Measurements from ENCODE around the gene RGR.
A peak's percentile ranks its signal among the peaks of the same experiment; 100 is the strongest.

RGR gene

DNA sequence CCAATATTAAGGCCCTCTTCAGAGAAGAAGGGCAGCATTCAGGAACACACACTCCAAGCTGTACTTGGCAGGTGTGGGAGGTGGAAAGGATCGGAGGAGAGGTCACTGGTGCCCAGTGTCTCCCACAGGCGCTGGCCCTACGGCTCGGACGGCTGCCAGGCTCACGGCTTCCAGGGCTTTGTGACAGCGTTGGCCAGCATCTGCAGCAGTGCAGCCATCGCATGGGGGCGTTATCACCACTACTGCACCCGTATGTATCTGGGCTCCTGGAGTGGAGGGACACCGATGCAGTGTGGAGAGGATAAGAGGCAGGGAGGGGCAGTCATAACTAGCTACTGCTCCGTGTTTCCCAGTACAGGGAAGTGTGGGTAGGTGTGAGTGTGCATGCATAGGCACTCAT, 3.9 kb downstream of the RGR start:
- in situ Hi-C loops (cut with HindIII; ENCODE audit: low sequenced_read_pairs), result no loop called here
- H3K4me3 ChIP-seq (ENCODE audit: low read depth, low read length), result no peak overlapping the region
- TF ChIP-seq, protein P1, sequence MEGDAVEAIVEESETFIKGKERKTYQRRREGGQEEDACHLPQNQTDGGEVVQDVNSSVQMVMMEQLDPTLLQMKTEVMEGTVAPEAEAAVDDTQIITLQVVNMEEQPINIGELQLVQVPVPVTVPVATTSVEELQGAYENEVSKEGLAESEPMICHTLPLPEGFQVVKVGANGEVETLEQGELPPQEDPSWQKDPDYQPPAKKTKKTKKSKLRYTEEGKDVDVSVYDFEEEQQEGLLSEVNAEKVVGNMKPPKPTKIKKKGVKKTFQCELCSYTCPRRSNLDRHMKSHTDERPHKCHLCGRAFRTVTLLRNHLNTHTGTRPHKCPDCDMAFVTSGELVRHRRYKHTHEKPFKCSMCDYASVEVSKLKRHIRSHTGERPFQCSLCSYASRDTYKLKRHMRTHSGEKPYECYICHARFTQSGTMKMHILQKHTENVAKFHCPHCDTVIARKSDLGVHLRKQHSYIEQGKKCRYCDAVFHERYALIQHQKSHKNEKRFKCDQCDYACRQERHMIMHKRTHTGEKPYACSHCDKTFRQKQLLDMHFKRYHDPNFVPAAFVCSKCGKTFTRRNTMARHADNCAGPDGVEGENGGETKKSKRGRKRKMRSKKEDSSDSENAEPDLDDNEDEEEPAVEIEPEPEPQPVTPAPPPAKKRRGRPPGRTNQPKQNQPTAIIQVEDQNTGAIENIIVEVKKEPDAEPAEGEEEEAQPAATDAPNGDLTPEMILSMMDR (IDR thresholded peaks at IDR 0.05; ENCODE audit: low read depth, low read length, missing control alignments), result no peak
- no peak for DNase-seq (ENCODE audit: low read depth)

DNA sequence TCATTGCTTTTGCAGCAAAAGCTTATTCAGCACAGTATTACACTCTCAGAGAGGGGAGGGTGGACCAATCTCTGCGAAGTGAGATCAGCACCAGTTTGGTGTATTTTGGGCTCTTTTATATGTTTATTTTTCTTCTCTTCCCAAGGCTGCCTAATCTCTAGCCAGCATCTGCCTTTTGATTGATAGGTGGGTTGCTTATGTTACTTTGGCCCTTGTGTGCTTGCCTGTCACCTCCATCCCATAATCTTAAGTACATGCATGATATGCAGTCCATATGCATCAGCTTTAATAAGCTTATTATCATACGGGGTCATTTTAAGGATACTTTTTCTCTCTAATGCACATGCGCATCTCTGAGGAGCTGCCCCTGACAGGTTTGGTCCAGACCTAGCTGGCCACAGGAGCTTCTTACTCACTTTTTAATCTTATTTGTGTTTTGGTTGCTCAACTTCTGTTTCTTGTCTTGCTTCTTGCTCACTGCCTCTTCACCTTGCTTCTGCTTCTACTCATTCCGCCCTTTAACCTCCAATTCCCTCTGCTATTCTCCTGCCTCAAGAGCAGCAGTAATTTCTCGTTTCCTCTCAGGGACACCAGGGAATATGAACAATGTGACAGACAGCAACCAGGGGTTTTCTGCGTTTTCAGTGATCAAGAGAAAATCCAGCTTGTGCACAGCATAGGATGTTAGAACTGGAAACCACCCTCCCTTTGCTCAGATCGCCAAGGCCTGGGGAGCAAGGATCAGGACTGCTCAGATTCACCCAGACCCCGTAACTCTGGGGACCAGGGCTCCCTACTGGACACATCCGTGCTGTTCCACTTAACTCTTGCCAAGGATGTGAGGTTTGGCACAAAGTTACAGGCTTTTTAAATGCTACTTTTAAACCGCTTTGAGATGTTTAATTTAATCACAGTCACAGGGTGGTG, 10.0 kb downstream of the RGR start:
- TF ChIP-seq, protein P1 (IDR thresholded peaks at IDR 0.05; ENCODE audit: low read depth, low read length, missing control alignments), result no peak
- DNase-seq (ENCODE audit: low read depth), result no peak
- H3K4me3 ChIP-seq (ENCODE audit: low read depth, low read length), result no peak overlapping the region
- in situ Hi-C loops (cut with HindIII; ENCODE audit: low sequenced_read_pairs), result loop anchor here (25.0 kb wide), 1 partner anchor 257 kb away; no protein-coding TSS in a partner anchor

DNA sequence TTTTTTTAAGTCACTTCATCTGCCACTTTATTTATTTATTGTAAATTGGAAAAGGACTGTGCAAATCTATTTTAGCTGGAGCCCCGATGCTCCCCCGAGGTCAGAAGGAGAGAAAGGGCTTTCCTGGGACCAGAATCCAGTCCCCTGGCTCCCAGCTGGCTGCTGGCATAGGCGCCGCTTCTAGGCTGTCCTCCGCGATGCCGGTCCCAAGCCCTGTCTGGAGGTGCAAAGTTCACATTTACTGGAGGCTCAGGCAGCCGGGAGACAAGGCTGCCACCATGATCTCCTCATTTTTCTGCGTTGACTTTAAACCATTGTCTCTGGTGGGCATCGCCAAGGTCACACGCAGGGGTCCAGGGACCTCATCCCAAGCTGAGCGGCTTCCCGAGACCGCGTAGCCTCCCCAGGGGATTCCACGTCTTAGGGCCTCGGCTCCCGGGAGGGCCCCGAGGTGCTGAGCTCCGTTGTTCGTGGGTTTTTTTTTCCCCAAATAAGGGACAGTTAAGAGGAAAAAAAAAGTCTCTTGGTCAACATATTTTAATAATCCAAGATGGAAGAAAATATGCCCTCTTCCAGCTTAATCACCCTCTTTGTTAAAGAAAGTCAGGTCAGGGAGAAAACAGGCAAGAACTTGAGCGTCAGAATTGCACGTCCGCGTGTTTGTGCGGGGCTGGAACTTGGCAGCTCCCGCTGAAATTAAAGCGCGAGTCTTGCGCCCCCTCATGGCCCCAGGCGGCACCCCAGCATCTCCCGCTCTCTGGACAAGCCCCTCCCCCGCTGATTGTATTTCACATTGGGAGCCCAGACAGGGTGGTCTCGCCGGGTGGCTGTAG, 11.9 kb downstream of the RGR start:
- no peak overlapping the region for H3K4me3 ChIP-seq (ENCODE audit: low read depth, low read length)
- DNase-seq (ENCODE audit: low read depth), result no peak
- in situ Hi-C loops (cut with HindIII; ENCODE audit: low sequenced_read_pairs), result loop anchor here (25.0 kb wide), 1 partner anchor 256 kb away; no protein-coding TSS in a partner anchor
- TF ChIP-seq, protein P1 (IDR thresholded peaks at IDR 0.05; ENCODE audit: low read depth, low read length, missing control alignments), result peak; percentile 54

DNA sequence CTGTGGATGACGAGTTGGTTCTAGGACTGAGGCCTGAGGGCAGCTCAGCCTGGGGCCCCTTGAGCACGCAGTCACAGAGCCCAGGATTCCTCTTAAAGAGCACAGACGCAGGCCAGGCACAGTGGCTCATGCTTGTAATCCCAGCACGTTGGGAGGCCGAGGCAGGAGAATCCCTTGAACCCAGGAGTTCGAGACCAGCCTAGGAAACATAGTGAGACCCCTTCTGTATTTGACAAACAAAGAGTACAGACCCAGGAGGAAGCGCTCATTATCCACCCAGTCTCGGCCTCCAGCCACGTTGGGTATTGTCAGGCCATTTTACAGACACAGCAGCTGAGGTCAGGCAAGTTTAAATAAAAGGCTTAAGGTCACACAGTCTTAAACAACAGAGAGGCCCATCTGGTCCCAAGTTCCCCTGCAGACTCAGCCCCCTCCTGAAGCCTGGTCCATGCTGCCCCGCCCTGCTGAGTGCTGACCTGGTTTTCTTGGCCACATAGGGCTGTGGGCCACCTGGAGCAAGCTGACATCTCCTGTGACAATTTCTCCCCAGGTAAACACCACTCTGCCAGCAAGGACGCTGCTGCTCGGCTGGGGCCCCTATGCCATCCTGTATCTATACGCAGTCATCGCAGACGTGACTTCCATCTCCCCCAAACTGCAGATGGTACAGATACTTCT, 12.6 kb downstream of the RGR start:
- TF ChIP-seq, protein P1 (IDR thresholded peaks at IDR 0.05; ENCODE audit: low read depth, low read length, missing control alignments), result no peak
- in situ Hi-C loops (cut with HindIII; ENCODE audit: low sequenced_read_pairs), result loop anchor here (25.0 kb wide), 1 partner anchor 255 kb away; no protein-coding TSS in a partner anchor
- no peak for DNase-seq (ENCODE audit: low read depth)
- no peak overlapping the region for H3K4me3 ChIP-seq (ENCODE audit: low read depth, low read length)

DNA sequence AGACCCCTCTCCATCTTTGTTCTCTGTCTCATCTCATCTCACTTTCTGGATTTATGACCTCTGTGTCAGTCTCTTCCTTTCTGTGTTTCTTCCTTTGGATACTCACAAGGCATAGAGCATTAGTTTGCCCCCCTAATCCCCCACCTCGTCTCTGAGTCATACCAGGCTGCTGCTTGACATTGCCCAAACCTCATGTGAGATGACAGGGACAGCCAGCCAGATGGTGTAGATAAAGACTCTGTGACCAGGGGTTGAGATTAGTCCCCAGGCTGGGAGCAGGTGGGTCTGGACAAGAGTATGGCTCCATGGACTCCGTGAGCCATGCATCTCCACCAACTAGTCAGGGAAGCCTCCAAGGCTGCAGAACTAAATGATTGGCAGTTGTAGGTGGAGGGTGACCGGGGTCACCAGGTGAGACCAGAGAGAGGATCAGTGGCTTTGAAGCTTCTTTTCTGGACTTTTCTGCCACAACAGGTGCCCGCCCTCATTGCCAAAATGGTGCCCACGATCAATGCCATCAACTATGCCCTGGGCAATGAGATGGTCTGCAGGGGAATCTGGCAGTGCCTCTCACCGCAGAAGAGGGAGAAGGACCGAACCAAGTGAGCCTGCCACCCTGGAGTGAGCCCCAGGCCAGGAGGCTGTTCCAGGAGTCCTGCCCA, 13.3 kb downstream of the RGR start:
- H3K4me3 ChIP-seq (ENCODE audit: low read depth, low read length), result no peak overlapping the region
- in situ Hi-C loops (cut with HindIII; ENCODE audit: low sequenced_read_pairs), result loop anchor here (25.0 kb wide), 1 partner anchor 254 kb away; no protein-coding TSS in a partner anchor
- no peak for DNase-seq (ENCODE audit: low read depth)
- TF ChIP-seq, protein P1 (IDR thresholded peaks at IDR 0.05; ENCODE audit: low read depth, low read length, missing control alignments), result no peak

Measured in astrocyte of the cerebellum (primary cell).